Muscle layer of colon (tissue), 2 donors: ENCODE results near the gene TFG.

Source experiments
- H3K27ac ChIP-seq: one replicate; pipeline ENCODE4 v1.7.0; 2013; ENCODE audit warnings: low read depth, mild to moderate bottlenecking, low read length, moderate library complexity
- H3K27me3 ChIP-seq, 2 donors: one replicate each; pipeline ENCODE4 v1.7.0; 2013; ENCODE audit warnings: low read length in 2 of 2, mild to moderate bottlenecking in 2 of 2; ENCODE audit not compliant: insufficient read depth in 2 of 2, control insufficient read depth in 1 of 2
- H3K36me3 ChIP-seq: one replicate; pipeline ENCODE4 v1.7.0; 2013; ENCODE audit warnings: mild to moderate bottlenecking, low read length; ENCODE audit not compliant: insufficient read depth
- H3K4me1 ChIP-seq: one replicate; pipeline ENCODE4 v1.7.0; 2013; ENCODE audit warnings: mild to moderate bottlenecking, low read length; ENCODE audit not compliant: insufficient read depth
- H3K4me3 ChIP-seq, 2 donors: one replicate each; pipeline ENCODE4 v1.7.0; 2013; ENCODE audit warnings: low read length in 2 of 2, low read depth in 1 of 2, mild to moderate bottlenecking in 1 of 2, moderate library complexity in 1 of 2
- H3K9ac ChIP-seq: one replicate; pipeline ENCODE4 v1.7.0; 2013; ENCODE audit warnings: low read length
- H3K9me3 ChIP-seq: one replicate; pipeline ENCODE4 v1.7.0; 2013; ENCODE audit warnings: mild to moderate bottlenecking, low read length
- donor health status: abdominal sarcoma.
- donor health status: Adenocarcinoma of cecum.

The TFG gene

DNA sequence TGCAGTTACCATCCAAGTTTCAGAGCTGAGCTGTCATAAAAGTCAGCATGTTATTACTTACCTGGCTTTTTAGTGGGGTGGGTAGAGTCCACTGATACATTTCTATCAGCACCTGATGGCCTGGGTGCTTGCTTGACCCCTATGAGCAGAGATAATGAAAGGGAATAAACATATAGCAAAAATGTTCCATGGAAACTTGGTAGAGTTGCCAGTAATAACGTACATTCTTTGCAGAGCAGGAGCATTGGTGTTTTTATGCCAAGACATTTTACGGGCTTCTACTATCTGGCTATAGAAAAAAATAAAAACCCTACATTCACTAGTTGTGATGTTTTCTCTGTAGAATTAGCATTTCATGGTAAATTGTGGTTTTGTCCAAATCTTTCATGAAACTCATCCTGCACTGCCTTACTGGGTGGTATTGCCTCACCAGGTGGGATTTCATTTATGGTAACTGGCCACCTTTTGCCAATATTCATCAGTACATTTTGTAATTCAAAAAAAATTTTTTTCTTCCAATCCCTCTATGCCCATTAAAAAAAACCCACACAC lies 70.9 kb downstream of the TFG start:
- Histone ChIP-seq H3K9ac (no peak overlapping the region), H3K4me3 (no peak overlapping the region), H3K27ac (no peak overlapping the region), H3K27me3 (no peaks in the 10 kb centered on the region), H3K36me3 (peaks cover 28% of the 10 kb centered on the region), H3K4me1 (peaks cover 16% of the 10 kb centered on the region), H3K9me3 (no peaks in the 10 kb centered on the region)

DNA sequence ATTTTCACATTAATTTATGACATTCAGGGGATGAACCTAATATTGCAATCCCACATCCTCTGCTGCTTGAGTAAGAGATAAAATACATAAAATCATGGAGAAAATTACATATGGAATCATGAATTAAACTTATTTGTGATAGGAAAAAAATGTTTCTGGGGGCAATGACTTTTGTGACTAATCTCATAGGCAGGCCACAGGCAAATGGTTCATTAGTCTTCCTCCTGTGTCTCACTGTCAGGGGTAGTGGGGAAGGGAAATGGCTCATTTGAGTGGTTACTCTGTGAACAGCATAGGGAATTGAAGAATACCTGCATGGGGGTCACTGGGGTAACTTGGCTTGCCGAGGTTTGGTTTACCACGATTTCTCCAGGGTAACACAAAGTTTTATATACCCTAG lies 72.0 kb downstream of the TFG start:
- H3K9me3 ChIP-seq = no peaks in the 10 kb centered on the region
- H3K36me3 ChIP-seq = peaks cover 21% of the 10 kb centered on the region
- H3K4me1 ChIP-seq = peaks cover 16% of the 10 kb centered on the region
- no peak overlapping the region for H3K4me3 ChIP-seq
- H3K27ac ChIP-seq = no peak overlapping the region
- no peaks in the 10 kb centered on the region for H3K27me3 ChIP-seq
- no peak overlapping the region for H3K9ac ChIP-seq

DNA sequence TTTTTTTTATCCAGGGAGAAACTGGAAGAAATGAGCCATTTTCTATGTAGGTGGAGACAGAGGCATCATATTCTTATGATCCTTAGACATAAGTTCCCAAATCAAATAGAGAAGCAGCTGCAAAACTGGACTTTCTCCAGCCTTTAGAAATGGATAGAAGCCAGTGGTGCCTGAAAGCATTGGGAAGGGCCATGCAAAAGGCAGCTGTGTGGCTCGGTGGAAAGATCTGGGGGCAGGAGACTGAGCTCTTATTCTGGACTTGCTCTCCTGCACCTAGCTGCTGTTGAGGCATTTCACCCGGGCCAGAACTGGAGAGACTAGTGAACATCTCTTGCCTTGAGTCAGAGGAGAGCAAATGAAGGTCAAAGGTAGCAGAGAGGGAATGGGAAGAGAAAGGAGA lies 73.1 kb downstream of the TFG start:
- H3K36me3 ChIP-seq = peaks cover 13% of the 10 kb centered on the region
- H3K4me3 ChIP-seq = no peak overlapping the region
- H3K27ac ChIP-seq = no peak overlapping the region
- no peaks in the 10 kb centered on the region for H3K9me3 ChIP-seq
- H3K4me1 ChIP-seq = peaks cover 16% of the 10 kb centered on the region
- no peaks in the 10 kb centered on the region for H3K27me3 ChIP-seq
- no peak overlapping the region for H3K9ac ChIP-seq

DNA sequence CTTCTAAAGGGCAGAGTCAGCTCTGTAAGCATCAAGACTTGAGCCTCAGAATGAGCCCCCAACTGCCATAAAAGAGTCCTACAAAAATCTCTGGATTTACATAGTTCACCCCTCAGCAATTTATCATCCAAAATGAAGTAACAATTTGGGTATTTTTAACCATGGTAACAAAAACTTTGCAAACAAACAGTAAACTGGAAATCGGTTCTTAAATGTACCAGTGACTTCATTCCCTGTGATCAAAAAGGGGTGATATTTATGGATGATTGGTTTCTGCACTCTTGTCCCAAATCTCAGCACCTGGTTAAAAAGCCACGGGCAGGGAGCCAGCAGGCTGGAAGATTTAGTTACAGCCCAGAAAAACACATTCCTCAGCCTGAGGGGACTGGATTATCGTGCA lies 73.6 kb downstream of the TFG start:
- no peak overlapping the region for H3K4me3 ChIP-seq
- no peaks in the 10 kb centered on the region for H3K9me3 ChIP-seq
- H3K27me3 ChIP-seq = no peaks in the 10 kb centered on the region
- H3K36me3 ChIP-seq = peaks cover 7% of the 10 kb centered on the region
- H3K9ac ChIP-seq = no peak overlapping the region
- no peak overlapping the region for H3K27ac ChIP-seq
- peaks cover 16% of the 10 kb centered on the region for H3K4me1 ChIP-seq

DNA sequence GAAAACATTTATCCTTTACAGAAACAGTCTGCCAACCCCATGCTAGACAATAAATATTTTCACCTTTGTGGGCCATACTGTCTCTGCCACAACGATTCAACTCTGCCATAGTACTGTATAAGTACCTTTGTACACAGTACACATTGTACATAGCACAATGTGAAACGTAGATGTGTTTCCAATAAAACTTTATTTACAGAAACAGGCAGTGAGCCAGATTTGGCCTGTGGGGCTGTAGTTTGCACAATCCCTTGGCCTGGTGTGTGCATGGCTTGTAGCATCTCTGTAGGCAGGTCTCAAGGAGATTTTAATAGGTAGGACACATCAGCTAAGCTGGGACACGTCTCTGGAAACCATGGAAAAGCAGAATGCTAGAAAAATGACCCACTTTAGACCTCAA lies 74.3 kb downstream of the TFG start:
- no peak overlapping the region for H3K27ac ChIP-seq
- peaks cover 16% of the 10 kb centered on the region for H3K4me1 ChIP-seq

DNA sequence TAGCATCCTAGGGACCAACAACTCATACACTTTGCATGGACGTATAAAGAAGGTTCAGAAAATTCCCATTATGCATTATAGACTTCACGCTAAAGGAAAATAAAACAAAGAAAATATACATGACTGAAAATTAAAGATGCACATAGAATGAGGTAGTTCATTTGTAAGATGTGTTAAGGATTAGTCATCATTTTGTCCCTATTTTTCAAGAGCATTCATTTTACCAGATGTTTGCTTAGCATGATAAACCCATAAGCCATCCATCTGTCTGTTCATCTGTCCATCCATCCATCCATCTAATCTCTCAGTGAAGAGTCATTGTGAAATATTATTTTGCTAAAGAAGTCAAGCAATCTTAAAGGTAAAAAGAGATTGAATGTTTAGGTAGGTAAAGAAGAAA lies 80.3 kb downstream of the TFG start:
- H3K9me3 ChIP-seq = no peaks in the 10 kb centered on the region
- H3K4me3 ChIP-seq = no peak overlapping the region
- no peak overlapping the region for H3K9ac ChIP-seq
- H3K36me3 ChIP-seq = peaks cover 5% of the 10 kb centered on the region
- H3K27me3 ChIP-seq = no peaks in the 10 kb centered on the region
- no peak overlapping the region for H3K27ac ChIP-seq
- H3K4me1 ChIP-seq = no peaks in the 10 kb centered on the region

More for the DNA sequence above, 74.3 kb downstream of the TFG start:
- Histone ChIP-seq H3K9ac (no peak overlapping the region), H3K9me3 (no peaks in the 10 kb centered on the region), H3K36me3 (peaks cover 5% of the 10 kb centered on the region), H3K27me3 (no peaks in the 10 kb centered on the region), H3K4me3 (no peak overlapping the region)

DNA sequence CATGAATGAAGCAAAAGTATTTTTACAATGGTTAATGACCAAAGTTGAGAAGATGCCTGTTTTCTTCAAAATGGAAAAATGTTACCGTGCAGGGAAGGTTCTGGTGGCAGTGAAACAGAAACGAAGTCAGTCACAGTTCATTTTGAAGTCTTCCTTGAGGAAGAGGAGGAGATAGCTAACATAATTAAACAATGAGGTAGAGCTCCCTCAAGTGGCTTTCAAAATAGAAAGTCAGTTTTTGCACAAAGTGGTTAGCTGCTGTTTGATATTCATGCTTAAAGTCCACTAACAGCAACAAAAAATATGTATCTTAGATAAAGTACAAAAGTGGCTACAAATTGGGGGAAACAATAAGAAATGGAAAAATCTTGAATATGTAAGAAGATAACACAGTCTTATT lies 87.3 kb downstream of the TFG start:
- H3K4me3 ChIP-seq = no peak overlapping the region
- H3K36me3 ChIP-seq = no peaks in the 10 kb centered on the region
- H3K27ac ChIP-seq = no peak overlapping the region
- no peaks in the 10 kb centered on the region for H3K27me3 ChIP-seq
- no peaks in the 10 kb centered on the region for H3K9me3 ChIP-seq
- H3K9ac ChIP-seq = no peak overlapping the region
- no peaks in the 10 kb centered on the region for H3K4me1 ChIP-seq

DNA sequence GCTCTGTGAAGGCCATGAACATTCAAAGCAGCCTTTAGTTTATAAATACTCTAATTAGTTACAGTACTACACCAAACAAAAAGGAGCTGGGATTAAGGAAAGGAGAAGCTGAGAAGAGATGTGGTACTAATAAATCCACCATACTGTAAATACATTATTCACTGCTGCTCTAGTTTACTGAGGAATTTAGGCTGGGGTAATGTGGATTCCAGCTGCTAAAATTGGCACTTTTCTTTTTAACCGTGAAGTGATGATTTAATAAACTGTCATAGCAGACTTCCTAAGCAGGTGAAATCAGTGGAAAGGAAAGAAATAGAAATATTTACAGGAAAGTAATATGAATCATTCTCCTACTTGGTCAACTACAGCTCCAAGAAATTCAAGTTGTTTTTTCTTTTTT lies 88.7 kb downstream of the TFG start:
- no peaks in the 10 kb centered on the region for H3K4me1 ChIP-seq
- no peak overlapping the region for H3K4me3 ChIP-seq
- no peak overlapping the region for H3K9ac ChIP-seq
- no peak overlapping the region for H3K27ac ChIP-seq
- H3K27me3 ChIP-seq = no peaks in the 10 kb centered on the region
- no peaks in the 10 kb centered on the region for H3K36me3 ChIP-seq
- no peaks in the 10 kb centered on the region for H3K9me3 ChIP-seq
